NCI-H1694 treated with DMSO at 0.1 percent for 48 hours (cell line): ENCODE measurements around the gene DOCK2.
"Not testable (repeated sequence)": the region's sequence is repeated elsewhere in the genome, so short reads cannot be mapped to it uniquely, and the experiment has no call there.

Source experiments
- DNase-seq: peaks from one replicate; lab custom pipeline; 2025; lab: John Stamatoyannopoulos, UW

Gene DOCK2

GRCh38 chr5:169817031-169817430, 180.0 kb downstream of the DOCK2 start:
- DNase-seq, result no peak

GRCh38 chr5:169826618-169827017, 189.5 kb downstream of the DOCK2 start:
- DNase-seq, result no peak

DNA sequence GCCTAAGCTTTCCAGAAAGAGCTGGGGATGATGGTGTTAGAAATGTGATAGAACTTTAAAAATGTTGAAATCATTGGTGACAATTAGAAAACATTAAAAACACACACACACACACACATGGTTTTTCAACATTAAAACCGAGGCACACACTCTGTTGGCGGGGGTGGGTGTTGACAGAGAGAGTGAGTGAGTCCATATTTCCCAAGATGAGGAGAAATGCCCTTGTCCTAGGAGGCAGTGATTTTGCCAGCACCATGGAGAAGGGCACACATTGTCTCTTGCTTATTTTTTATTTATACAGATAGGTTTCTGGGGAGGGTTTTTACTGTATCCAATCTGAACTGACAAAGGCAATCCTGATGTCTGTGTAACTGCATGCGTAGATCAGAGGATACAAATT, 190.7 kb downstream of the DOCK2 start:
- no peak for DNase-seq

GRCh38 chr5:169828385-169828784, 191.3 kb downstream of the DOCK2 start:
- DNase-seq, result no peak

DNA sequence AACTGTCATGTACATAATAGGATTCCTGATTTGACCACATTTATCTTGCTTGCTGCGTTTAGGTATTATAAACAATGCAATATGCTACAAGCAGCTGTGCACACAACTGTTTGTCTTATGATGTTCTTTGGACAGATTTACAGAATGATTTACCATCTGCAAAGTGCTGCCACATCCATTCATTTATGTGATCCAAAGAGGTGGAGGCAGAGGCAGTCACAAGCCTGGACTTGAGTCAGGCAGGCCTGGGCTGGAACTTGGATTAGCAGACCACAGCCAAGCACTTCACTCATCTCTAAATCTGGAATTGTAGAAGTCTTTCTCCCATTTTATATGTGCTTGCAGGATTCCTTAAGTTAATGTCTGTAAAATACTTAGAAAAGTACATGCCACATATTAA, 194.3 kb downstream of the DOCK2 start:
- DNase-seq, result peak; percentile 78

- DNase-seq, result no peak
These were observed 195.2 kb downstream of the DOCK2 start for GRCh38 chr5:169832304-169832703.

- no peak for DNase-seq
These were observed 195.8 kb downstream of the DOCK2 start for GRCh38 chr5:169832845-169833244.

GRCh38 chr5:169833681-169834292, 196.7 kb downstream of the DOCK2 start:
- DNase-seq, result not testable (repeated sequence)

DNA sequence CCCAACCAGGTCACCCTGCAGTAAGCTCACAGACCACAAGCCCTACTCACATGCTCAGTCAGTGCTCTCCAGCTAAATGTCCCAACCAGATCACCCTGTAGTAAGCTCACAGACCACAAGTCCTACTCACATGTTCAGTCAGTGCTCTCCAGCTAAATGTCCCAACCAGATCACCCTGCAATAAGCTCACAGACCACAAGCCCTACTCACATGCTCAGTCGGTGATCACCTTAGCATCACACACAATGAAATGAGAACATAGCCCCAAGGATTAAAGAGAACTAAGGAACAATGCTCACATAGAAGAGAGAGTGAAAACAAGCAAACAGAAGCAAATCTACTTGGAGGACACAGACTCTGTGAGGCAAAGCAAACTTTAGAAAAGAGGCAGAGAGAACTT, 197.5 kb downstream of the DOCK2 start:
- not testable (repeated sequence) for DNase-seq

DNA sequence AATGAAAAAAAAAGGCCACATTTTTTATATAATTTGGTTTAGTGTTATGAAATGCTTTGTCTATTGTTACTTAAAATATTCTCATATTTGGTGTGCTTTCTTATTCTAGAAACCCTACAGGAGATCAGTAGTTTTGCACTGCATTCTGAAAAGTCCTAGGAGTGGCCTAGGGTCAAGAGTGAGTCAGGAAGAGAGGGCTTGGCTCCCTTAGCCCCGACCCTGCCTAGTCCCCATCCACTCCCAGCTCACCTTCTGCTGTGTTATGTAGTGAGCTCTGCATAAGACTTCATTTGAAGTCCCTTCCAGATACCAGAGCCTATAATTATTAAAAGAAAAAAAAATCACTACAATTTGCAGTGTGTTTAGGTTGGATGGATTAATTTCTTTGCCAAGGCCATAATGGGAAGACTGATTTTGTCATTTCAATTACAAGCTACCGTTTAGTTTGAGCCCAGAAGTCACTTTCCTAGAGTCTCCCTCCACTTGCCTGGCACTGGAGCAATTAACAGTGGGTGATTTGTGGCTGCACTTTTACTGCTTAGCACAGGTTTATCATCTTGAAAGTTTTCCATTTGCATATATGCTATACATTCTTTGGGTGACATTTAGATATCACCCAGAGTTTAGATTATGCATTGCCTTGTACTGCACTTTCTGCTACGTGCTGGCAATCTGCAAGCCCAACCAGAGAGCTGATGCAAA, 199.9 kb downstream of the DOCK2 start:
- DNase-seq, result no peak

DNA sequence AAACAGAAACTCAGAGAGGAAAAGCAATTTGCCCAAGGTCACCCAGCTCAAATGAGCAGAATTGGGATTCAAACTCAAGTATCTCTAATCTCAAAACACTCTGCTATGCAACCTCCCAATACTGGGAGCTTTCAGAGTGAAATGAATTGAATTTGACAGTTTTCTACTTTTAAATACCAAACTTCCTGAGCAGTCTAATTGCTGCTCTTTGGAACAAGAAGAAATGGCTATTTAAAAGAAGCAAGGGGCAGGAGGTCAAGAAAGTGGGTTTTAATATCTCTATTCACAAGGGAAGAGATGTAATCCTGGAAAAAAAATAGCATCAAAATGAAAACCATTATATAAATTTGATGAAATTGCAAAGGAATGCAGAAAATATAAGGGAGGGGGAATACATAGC, 200.6 kb downstream of the DOCK2 start:
- DNase-seq, result no peak

GRCh38 chr5:169838688-169839087, 201.6 kb downstream of the DOCK2 start:
- no peak for DNase-seq

- no peak for DNase-seq
These were observed 203.3 kb downstream of the DOCK2 start for GRCh38 chr5:169840405-169840804.

- no peak for DNase-seq
These were observed 205.6 kb downstream of the DOCK2 start for GRCh38 chr5:169842699-169843098.

DNA sequence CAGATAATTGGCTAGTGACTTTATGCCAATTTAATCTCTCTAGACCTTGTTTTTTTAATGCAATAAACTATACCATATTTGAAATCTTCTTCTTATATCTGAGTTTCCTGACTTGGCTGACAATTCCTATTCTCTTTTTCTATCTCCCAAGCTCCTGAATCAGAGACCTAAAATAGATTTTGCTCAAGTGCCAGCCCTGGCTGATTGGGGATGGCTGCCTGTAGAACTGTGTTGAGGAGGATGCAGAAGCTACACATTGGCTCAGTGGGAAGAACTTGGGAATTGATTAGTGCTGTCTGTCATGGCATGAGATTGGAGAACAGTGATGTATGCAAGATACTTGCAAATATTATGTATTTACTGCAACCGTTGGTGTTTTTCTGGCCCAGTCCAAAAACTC, 210.4 kb downstream of the DOCK2 start:
- DNase-seq, result no peak

- no peak for DNase-seq
These were observed 211.2 kb downstream of the DOCK2 start for GRCh38 chr5:169848271-169848670.

- no peak for DNase-seq
These were observed 211.7 kb downstream of the DOCK2 start for GRCh38 chr5:169848792-169849191.

DNA sequence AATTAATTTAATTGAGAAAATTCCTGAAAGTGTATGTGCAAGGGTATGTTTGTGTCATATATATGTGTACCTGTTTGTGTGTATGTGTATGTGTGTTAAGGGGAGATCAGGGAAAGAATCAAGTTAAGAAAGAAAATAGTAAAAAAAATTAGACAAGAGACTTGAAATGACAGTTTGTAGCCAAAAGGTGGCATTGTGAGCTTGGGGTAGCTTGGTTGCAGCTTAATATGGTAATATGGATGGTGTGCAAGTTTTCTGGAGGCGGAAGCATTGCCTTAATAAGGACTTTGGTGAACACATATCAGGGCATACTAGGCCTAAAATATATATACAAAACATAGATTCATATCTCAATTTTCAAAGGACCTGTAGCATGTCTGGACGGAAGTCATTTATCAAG, 213.3 kb downstream of the DOCK2 start:
- no peak for DNase-seq

DNA sequence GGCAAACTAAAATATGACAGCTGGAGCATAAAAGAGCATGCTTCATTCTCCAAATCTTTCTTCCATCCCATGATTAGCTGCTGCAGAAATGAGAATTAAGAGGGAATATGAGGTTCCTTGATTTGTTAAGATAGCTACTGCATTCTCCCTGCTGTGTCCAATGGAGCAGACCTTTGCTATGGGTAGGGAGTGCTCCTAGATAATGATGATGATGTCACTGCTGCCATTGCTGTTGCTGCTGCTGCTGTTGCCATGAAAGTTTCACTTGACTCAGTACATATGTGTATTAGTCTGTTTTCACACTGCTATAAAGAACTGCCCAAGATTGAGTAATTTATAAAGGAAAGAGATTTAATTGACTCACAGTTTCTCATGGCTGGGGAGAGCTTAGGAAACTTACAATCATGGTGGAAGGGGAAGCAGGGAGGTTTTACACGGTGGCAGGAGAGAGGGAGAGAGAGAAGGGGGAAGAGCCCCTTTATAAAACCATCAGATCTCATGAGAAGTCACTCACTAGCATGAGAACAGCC, 214.3 kb downstream of the DOCK2 start:
- DNase-seq, result no peak

- no peak for DNase-seq
These were observed 219.5 kb downstream of the DOCK2 start for GRCh38 chr5:169856571-169856970.

DNA sequence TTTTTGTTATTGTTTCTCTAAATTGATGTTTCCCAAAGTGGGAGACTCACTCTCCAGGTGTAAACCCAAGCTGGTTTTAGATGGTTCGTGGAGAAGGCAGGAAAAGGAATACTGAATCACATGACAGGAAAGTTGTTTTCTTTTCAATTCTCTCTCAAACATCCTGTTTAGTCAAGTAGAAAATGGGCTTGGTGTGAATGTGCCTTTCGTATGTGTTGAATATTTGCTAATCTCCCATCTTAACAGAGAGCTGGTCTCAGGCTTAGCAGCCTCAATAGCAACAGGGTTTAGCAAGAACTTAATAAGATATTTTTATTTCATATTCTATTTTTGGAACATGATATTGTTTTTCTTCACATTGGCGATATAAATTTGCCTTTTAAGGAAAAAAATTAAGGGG, 223.5 kb downstream of the DOCK2 start:
- DNase-seq, result no peak

- DNase-seq, result no peak
These were observed 224.4 kb downstream of the DOCK2 start for GRCh38 chr5:169861433-169861832.

DNA sequence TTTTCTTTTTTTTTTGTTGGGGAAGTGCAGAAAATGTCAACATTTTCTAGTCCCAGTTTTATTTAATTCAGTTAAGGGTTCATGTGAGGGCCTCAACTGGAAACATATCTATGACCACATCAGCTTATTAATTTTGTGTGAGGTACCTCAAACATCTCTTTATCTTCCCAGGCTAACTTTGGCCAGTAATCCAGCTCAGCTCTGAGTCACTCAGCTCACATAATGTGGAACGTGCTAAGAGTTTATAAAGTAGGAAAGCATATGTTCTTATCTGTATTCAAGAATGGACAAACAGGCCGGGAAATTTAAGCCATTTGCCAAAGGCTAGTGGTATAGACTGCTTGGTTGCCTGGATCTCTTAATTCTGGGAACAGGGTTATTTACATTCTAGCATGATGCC, 224.9 kb downstream of the DOCK2 start:
- DNase-seq, result no peak

GRCh38 chr5:169862391-169862811, 225.3 kb downstream of the DOCK2 start:
- DNase-seq, result no peak
